T1000 (cell line): ENCODE measurements around the gene LRP1-AS.

ENCODE experiments used
- DNase-seq: peaks from one replicate; lab custom pipeline; 2025; ENCODE audit warnings: mixed read lengths; lab: John Stamatoyannopoulos, UW

LRP1-AS gene

GRCh38 chr12:57160040-57160439 lies 12.6 kb upstream of the LRP1-AS start:
- no peak for DNase-seq

DNA sequence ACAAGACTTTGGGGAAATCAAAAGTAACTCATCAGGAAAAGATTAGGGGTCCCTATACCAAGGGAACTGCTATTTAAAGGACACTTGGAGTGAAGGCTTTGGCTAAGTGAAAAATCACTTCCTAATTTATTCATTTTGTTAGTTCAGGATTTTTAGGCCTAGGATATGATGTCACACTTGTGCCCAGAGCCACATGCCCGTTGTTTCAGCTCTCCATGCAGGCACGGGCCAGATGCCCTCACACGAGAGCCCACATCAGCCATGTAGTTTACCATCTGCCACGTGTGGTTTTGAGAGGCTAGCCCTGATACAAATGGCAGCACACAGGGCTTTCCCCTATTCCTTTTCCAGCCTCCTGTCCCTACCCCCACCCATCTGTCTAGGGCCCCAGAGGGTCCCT lies 11.9 kb upstream of the LRP1-AS start:
- no peak for DNase-seq

DNA sequence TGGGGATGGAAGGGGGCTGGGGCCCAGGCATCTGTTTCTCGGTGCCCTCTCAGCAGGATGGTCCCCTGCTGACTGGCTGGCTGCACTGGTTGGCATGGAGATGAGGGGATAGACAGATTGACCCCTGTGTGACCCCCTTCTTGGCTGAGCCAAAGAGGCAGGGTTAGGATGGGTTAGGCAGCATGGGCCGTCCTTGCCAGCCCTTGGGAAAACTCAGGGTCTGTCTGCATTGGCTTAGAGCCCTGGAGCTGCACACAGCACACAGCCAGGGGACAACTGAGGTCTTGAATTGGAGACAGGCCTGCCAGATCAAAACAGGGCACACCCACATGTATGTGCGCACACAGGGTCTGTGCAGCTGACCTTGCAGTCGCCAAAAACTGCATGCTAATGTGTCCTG lies 11.2 kb upstream of the LRP1-AS start:
- no peak for DNase-seq

DNA sequence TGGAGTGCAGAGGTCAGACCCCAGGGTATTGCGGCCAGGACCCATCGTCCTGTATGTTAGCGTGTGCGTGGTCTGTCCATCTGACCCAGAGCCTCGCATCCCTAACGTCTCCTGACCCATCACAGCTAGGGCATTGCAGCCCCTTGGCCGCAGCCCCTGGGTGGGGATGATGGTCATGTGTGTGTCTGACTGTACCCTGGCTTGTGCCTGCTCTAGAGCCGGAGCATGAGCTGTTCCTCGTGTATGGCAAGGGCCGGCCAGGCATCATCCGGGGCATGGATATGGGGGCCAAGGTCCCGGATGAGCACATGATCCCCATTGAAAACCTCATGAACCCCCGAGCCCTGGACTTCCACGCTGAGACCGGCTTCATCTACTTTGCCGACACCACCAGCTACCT lies 10.8 kb upstream of the LRP1-AS start:
- DNase-seq: no peak

- no peak for DNase-seq
These were observed 10.3 kb upstream of the LRP1-AS start for GRCh38 chr12:57157588-57158173.

DNA sequence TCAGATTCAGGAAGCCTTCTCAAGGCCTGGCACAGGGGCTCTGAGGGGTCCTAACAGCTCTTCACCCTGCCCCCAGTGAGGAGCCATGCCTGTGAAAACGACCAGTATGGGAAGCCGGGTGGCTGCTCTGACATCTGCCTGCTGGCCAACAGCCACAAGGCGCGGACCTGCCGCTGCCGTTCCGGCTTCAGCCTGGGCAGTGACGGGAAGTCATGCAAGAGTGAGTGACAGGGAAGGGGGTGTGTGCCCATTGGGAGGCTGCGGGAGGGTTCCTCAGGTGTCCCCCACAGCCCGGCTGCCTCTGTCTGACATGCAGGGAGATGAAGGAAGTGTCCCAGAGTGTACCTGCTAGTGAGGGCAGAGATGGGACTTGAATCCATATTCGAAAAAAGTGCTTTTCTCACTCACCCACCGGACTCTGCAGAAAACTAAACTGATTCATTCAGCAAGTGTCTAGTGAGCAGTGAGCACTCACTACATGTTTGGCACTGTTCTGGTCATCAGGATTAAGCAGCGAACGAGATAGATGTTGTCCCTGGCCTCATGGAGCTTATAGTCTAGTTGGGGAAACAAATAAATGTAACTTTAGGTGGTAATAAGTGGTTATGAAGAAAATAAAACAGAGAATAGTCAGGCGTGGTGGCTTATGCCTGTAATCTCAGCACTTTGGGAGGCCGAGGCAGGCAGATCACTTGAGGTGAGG lies 9.4 kb upstream of the LRP1-AS start:
- no peak for DNase-seq

DNA sequence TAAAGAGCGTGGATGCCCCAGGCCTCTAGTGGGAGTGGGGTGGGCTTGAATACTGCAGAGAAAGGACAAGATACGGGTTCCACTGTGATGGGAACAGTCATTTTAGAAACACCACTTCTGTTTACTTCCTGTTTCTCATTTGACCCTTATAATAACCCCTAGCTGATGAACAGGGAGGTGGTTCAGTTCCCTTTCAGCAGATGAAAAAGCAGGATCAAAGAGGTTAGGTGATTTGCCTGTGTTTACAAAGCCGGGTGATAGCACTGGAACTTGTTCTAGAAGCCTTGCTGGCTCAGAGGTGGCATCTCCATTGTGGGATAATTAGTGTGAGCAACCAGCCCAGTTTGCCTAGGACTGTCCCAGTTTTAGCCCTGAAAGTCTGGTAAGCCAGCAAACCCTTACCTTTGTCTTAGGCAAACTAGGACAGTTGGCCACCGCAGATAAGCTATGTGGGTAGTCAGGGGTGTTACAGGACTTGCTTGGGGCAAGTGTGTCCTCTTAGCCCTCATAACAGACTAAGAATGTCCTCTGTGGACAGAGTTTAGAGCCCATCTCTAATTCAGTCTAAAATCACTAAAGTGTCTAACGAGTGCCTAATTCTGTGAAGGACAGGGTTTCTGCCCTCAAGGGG lies 7.5 kb upstream of the LRP1-AS start:
- no peak for DNase-seq

GRCh38 chr12:57154076-57154475 lies 6.7 kb upstream of the LRP1-AS start:
- DNase-seq: no peak

DNA sequence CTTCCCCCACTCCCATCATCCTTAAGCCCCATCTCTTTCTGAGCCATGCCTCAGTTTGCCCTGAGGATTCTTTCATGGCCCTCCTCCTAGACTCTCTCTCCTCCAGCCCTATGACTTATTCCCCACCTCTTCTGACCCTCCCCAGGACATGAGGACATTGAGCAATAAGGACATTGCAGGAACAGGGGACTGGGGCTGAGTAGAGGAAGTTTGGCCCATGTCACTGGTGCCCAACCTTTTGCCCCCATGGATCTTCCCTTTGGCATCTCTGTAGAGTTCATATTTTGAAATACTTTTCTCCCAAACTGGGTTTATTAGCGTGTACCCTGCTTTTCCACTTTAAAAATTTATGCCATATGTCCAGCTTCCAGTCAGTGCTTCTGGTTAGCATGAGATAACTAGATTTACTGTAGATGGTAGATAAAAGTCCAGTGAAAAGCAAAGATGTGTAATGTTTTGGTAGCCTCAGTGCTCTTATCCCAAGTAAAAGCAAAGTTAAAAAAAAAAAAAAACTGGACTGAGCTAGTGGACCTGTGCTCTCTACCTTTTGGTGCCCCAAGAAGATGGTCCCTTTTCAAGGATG lies 6.1 kb upstream of the LRP1-AS start:
- no peak for DNase-seq

GRCh38 chr12:57152639-57153038 lies 5.2 kb upstream of the LRP1-AS start:
- no peak for DNase-seq

DNA sequence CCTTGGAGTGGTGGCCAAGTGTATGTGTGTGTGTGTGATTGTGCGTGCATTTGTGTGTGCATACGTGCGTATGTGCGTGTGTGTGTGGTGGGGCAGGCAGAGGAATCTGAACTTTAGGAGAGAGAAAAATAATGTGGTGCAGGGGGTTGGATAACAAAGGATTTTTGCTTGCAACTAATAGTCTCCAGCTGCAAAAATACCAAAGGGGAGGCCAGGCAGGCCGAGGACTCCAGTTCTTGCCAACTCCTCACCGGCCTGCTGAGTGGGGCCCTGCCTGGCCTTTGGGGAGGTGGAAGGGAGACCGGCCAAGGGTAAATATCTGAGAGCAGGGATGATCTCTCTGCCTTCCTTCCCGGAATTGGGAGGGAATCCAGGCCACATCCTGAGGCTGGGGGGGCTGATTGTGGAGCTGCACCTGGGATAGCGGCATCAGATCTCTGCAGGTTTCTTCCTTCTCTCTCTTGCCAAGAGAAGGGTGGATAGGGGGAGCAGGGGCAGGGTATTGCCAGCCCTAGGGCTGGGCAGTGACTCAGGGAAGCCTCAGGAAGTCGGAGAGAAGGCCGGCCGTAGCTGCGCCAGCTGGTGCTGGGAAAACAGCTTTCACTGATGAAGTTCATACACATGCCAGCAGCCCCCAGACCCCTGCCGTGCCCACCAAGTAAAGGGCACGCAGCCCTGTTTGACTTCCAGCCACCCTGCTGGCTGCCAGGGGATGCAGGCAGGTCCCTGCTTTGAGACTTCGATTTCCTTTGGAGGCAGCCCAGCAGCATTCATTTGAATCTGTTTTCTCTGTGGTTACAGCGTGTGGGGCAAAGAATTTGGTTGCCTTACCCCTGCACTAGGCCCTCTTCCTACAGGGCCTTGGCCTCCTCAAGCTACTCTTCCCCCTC lies 4.6 kb upstream of the LRP1-AS start:
- no peak for DNase-seq

DNA sequence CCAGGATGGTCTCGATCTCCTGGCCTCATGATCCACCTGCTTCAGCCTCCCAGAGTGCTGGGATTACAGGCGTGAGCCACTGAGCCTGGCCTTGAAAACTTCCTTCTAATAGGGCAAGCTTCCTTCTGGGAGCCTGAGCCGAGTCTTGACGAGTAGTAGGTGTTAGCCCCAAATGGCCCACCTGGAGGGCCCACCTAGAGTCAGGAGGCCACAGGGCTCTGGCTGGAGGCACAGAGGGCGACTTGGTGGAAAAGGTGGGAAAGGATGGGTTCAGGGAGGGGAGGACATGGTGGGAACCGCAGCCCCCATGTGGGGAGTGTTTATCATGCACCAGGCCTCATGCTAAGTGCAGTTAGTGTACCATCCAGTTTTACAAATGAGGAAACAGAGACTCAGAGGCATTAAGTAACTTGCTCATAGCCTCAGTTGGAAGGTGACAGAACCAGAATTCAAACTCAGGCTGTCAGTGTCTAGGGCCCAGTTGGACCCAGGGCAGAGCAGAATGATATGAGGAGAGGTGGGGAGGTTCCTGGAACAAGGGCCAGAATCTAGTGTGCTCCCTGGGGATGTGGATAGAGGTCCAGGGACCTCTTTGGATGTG lies 3.1 kb upstream of the LRP1-AS start:
- no peak for DNase-seq

- no peak for DNase-seq
These were observed 2.0 kb upstream of the LRP1-AS start for GRCh38 chr12:57149245-57149900.

DNA sequence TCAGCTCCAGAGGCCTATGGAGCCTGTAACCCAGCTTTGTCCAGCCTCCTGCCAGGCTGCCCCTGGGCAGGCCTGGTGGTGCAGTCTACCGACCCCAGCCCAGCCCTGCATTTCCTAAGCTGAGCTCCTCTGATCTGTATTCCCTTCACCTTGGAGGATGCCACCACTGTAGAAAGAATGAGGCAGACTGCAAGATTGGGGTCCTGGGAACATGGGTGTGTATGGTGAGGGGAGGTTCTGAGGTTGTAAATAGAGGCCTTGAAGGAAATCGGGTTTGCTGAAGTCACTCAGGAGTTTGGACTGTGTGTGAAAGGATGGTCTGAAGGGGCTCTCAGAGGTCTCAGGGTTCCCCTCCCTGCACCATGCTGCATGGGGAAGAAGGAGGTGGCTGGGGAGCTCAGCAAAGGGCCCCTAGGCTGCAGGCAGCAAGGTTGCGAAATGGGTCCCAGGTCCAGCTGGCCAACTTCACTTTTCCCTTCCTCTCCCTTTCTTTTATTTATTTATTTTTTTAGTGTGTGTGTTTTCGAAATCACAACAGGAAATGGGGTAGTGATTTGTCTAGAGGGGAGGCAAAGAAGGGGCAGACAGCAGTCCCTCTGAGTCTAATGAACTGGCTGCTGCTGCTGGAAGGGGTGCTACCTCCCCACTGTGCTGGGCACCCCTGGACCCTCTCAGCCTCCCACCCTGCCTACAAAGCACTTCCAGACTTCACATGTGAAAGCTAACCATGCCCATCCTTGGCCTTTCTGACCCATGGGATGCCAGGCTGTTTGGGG lies 1.2 kb upstream of the LRP1-AS start:
- no peak for DNase-seq

GRCh38 chr12:57146092-57146491 lies 1.3 kb downstream of the LRP1-AS start:
- DNase-seq: no peak

DNA sequence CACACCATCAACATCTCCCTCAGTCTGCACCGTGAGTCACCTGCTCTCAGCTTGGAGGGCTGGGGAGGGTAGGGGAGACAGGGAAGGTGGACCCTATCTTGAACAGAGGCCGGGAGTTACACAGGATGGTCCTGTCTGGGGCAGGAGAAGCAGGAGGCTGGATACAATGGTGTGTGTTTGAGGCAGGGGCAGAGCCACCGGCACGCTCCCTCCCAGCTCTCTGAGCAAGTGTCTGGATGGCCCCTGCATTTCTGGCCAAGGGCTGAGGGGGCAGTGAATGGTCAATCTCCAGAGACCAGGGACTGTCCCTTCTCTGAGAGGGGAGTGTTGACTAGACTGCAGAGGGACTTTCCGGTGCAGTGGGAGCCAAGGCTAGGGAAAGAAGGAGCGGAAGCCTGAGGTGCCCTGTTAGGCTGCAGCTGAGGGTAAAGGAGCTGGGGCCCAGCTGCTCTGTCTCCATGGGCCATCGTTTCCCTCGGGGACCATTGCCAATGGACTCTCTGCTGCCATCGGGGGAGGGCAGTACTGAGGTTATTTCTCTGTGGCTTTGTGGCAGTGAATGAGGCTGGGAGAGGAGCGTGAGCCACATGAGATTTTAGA lies 1.9 kb downstream of the LRP1-AS start:
- no peak for DNase-seq

DNA sequence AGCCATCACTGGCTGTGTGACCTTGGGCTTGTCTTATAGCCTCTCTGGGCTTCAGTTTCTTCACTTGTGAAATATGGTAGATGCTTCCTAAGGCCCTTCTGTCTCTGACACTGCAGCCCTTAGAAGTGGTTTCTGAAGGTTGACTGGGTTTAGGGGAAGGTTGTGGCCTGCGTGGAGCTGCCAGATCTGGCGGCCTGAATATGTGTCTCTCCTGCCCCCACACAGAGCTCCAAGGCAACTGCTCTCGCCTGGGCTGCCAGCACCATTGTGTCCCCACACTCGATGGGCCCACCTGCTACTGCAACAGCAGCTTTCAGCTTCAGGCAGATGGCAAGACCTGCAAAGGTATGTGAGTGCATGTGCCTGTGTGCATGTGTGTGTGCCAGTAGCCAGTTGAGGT lies 4.0 kb downstream of the LRP1-AS start:
- no peak for DNase-seq

DNA sequence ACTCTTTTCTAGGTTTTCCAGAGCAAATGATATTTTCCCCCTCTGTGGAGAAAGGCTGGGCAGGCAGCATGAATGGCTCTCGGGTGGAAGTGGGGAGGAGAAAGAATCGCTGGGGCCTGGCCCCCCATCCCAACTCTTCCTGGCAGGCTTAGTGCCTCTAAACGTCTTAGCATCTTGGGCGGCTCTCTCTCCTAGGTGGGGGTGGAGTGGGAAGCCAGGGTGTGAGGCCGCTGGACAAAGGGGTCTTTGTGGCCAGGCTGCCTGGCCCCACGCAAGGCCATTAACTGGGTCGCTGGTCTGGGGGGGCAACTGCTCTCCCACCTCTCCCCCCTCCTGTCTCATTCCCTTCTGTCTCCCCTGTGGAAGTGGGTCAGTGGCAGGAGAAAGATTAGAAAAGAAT lies 4.7 kb downstream of the LRP1-AS start:
- no peak for DNase-seq

GRCh38 chr12:57142121-57142520 lies 5.3 kb downstream of the LRP1-AS start:
- DNase-seq: no peak

GRCh38 chr12:57141249-57141648 lies 6.2 kb downstream of the LRP1-AS start:
- no peak for DNase-seq
